ENCODE measurements around the gene CTDP1. TPM values are rescaled to one million over a fixed set of nuclear protein-coding genes. Genes with fewer than 3 reads are reported as not detected.

CTDP1 gene
- total and polyA plus RNA-seq, 4 donors, result 2.7 to 13.9 (median 10.5) TPM

DNA sequence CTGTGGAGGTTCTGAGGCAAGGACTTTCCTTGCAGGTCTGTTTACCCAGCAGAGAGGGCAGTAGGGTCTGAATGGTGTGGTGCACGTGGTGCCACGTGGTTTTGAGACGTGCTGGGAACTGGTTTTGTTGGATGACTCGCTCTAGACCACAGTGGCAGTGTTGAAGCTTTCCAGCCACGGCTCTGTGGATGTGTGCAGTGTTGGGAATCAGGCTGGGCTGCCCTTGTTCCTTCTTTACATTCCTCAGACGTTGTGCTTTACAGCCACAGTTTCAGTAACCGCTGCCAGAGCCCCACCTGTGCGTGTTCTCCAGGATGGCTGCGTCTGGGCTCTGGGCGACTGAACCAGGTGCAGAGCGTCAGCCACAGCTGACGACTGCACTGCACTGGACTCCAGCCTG lies 8.2 kb downstream of the CTDP1 start (continued):
- TF ChIP-seq, protein P1, sequence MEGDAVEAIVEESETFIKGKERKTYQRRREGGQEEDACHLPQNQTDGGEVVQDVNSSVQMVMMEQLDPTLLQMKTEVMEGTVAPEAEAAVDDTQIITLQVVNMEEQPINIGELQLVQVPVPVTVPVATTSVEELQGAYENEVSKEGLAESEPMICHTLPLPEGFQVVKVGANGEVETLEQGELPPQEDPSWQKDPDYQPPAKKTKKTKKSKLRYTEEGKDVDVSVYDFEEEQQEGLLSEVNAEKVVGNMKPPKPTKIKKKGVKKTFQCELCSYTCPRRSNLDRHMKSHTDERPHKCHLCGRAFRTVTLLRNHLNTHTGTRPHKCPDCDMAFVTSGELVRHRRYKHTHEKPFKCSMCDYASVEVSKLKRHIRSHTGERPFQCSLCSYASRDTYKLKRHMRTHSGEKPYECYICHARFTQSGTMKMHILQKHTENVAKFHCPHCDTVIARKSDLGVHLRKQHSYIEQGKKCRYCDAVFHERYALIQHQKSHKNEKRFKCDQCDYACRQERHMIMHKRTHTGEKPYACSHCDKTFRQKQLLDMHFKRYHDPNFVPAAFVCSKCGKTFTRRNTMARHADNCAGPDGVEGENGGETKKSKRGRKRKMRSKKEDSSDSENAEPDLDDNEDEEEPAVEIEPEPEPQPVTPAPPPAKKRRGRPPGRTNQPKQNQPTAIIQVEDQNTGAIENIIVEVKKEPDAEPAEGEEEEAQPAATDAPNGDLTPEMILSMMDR (IDR thresholded peaks at IDR 0.05; ENCODE audit: low read depth, low read length, missing input control), result no peak
- TF ChIP-seq YY1 (IDR thresholded peaks at IDR 0.05), result no peak

DNA sequence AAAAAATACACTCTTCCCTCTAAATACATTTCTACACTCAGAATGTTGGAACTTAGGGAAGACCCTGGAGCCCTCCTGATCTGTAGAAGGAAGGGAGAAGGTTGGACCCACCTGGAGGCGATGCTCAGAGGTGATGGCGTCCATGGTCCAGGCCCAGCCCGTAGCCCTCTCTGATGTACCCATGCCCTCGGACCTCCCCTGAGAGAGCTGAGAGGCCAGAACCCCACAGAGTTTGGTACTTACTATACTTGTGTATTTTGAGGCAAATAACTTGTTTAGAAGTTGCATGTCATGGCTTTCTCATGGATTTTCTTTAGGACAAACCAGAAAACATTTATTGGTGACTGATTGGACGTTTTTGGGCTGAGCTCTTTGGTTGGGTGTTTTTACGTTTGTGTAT lies 10.5 kb downstream of the CTDP1 start:
- no peaks in the 10 kb centered on the region for H3K36me3 ChIP-seq (ENCODE audit: control insufficient read depth in 4 of 4, insufficient read depth in 3 of 4, low read depth in 1 of 4, low read length in 3 of 4)
- H3K4me1 ChIP-seq (ENCODE audit: control insufficient read depth in 4 of 4, insufficient read depth in 4 of 4, low read length in 3 of 4), result no peaks in the 10 kb centered on the region
- no peak overlapping the region for H3K4me3 ChIP-seq (ENCODE audit: low read depth in 1 of 3, low read length in 3 of 3)
- DNase-seq (ENCODE audit: low spot score), result no peak
- WGBS, result 93% methylated on average over 6 of the region's 6 CpGs
- H3K27ac ChIP-seq (ENCODE audit: low read depth in 1 of 2, low read length in 2 of 2), result no peak overlapping the region
- no peaks in the 10 kb centered on the region for H3K9me3 ChIP-seq (ENCODE audit: control insufficient read depth in 4 of 4, low read length in 3 of 4)
- no peak for TF ChIP-seq JUND (IDR thresholded peaks at IDR 0.05)
- H3K9ac ChIP-seq (ENCODE audit: low read depth in 1 of 2, low read length in 2 of 2), result no peak overlapping the region
- H3K27me3 ChIP-seq (ENCODE audit: control insufficient read depth in 4 of 4, insufficient read depth in 4 of 4, low read length in 3 of 4), result no peaks in the 10 kb centered on the region

DNA sequence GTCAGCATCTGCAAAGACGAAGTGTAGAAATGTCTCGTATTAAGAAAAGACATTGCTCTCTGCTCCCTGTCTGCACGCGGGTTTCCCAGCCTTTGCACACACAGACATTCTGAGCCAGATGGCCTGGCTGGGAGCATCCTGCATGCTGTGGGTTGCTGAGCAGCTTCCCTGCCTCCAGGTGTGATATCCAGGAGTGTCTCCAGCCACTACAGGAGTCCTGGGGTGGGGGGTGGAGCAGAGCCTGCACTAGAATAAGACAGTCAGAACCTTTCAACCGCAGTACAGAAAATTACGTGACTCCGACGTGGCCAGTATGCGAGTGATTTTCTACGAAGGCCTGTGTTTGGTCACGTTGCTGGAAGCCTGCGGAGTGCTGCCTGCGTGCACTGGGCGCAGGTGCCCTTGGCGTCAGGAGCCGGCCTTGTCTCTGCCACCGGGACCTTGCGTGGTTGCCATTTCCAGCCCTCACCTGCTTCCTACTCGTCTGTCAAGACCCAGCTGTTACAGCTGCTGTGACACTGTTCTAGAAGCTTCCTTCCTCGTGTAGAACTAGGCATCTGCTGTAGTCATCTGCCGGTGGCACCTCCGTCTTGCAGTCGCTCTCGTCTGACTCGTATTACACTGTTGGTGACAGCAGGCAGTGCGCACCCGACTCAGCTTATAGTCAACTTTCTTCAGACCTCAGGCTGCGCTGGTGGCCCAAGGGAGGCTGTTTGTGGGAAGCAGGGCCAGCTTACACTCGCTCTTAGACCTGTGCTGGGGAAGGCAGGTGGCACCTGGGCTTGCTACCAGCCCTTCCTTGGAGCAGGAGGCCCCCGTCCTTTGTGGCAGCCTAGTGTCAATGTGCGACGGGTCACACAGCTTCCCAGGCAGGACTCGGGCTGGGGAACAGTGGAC lies 11.2 kb downstream of the CTDP1 start:
- no peaks in the 10 kb centered on the region for H3K4me1 ChIP-seq (ENCODE audit: control insufficient read depth in 4 of 4, insufficient read depth in 4 of 4, low read length in 3 of 4)
- TF ChIP-seq FOXA1 (IDR thresholded peaks at IDR 0.05), result no peak
- TF ChIP-seq, protein P2, sequence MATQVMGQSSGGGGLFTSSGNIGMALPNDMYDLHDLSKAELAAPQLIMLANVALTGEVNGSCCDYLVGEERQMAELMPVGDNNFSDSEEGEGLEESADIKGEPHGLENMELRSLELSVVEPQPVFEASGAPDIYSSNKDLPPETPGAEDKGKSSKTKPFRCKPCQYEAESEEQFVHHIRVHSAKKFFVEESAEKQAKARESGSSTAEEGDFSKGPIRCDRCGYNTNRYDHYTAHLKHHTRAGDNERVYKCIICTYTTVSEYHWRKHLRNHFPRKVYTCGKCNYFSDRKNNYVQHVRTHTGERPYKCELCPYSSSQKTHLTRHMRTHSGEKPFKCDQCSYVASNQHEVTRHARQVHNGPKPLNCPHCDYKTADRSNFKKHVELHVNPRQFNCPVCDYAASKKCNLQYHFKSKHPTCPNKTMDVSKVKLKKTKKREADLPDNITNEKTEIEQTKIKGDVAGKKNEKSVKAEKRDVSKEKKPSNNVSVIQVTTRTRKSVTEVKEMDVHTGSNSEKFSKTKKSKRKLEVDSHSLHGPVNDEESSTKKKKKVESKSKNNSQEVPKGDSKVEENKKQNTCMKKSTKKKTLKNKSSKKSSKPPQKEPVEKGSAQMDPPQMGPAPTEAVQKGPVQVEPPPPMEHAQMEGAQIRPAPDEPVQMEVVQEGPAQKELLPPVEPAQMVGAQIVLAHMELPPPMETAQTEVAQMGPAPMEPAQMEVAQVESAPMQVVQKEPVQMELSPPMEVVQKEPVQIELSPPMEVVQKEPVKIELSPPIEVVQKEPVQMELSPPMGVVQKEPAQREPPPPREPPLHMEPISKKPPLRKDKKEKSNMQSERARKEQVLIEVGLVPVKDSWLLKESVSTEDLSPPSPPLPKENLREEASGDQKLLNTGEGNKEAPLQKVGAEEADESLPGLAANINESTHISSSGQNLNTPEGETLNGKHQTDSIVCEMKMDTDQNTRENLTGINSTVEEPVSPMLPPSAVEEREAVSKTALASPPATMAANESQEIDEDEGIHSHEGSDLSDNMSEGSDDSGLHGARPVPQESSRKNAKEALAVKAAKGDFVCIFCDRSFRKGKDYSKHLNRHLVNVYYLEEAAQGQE (IDR thresholded peaks at IDR 0.05), result no peak
- TF ChIP-seq JUND (IDR thresholded peaks at IDR 0.05), result no peak
- TF ChIP-seq, protein P3, sequence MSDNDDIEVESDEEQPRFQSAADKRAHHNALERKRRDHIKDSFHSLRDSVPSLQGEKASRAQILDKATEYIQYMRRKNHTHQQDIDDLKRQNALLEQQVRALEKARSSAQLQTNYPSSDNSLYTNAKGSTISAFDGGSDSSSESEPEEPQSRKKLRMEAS (IDR thresholded peaks at IDR 0.05), result no peak
- TF ChIP-seq NR2F2 (IDR thresholded peaks at IDR 0.05), result no peak
- H3K27ac ChIP-seq (ENCODE audit: low read depth in 1 of 2, low read length in 2 of 2), result no peak overlapping the region
- peaks cover 0 to 7% (median 0%) of the 10 kb centered on the region in 4 donors for H3K36me3 ChIP-seq (ENCODE audit: control insufficient read depth in 4 of 4, insufficient read depth in 3 of 4, low read depth in 1 of 4, low read length in 3 of 4)
- no peaks in the 10 kb centered on the region for H3K9me3 ChIP-seq (ENCODE audit: control insufficient read depth in 4 of 4, low read length in 3 of 4)
- no peaks in the 10 kb centered on the region for H3K27me3 ChIP-seq (ENCODE audit: control insufficient read depth in 4 of 4, insufficient read depth in 4 of 4, low read length in 3 of 4)
- WGBS, result 90% methylated on average over 33 of the region's 33 CpGs
- no peak overlapping the region for H3K4me3 ChIP-seq (ENCODE audit: low read depth in 1 of 3, low read length in 3 of 3)
- DNase-seq (ENCODE audit: low spot score), result no peak
- no peak overlapping the region for H3K9ac ChIP-seq (ENCODE audit: low read depth in 1 of 2, low read length in 2 of 2)

DNA sequence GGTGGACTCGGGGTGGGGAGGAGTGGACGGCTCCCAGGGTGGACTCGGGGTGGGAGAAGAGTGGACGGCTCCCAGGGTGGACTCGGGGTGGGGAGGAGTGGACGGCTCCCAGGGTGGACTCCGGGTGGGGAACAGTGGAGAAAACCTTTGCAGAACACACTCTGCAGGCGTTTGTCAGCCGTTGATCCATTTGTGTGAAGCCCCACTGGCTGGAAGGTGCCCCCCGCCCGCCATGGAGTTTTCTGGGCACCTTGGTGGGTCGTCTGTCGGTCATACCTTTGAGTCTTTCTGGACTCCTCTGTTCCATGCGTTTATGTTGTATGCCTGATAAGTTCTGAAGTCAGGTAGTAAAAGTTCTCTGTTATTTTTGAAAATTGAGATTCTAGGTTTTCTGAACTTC lies 12.5 kb downstream of the CTDP1 start:
- Histone ChIP-seq H3K4me3 (ENCODE audit: low read depth in 1 of 3, low read length in 3 of 3) (no peak overlapping the region), H3K9me3 (ENCODE audit: control insufficient read depth in 4 of 4, low read length in 3 of 4) (no peaks in the 10 kb centered on the region), H3K4me1 (ENCODE audit: control insufficient read depth in 4 of 4, insufficient read depth in 4 of 4, low read length in 3 of 4) (no peaks in the 10 kb centered on the region), H3K9ac (ENCODE audit: low read depth in 1 of 2, low read length in 2 of 2) (no peak overlapping the region), H3K36me3 (ENCODE audit: control insufficient read depth in 4 of 4, insufficient read depth in 3 of 4, low read depth in 1 of 4, low read length in 3 of 4) (peaks cover 0 to 18% (median 5%) of the 10 kb centered on the region in 4 donors), H3K27ac (ENCODE audit: low read depth in 1 of 2, low read length in 2 of 2) (no peak overlapping the region), H3K27me3 (ENCODE audit: control insufficient read depth in 4 of 4, insufficient read depth in 4 of 4, low read length in 3 of 4) (no peaks in the 10 kb centered on the region)
- WGBS, result 94% methylated on average over 14 of the region's 14 CpGs
- DNase-seq (ENCODE audit: low spot score), result no peak
- no peak for TF ChIP-seq GABPA (IDR thresholded peaks at IDR 0.05 in 1 of 2, conservative IDR thresholded peaks at IDR 0.05 in 1 of 2)
- TF ChIP-seq, protein P1 (IDR thresholded peaks at IDR 0.05; ENCODE audit: low read depth, low read length, missing input control), result no peak
- no peak for TF ChIP-seq RXRA (IDR thresholded peaks at IDR 0.05)
- no peak for TF ChIP-seq TAF1 (conservative IDR thresholded peaks at IDR 0.05)
- no peak for TF ChIP-seq RAD21 (IDR thresholded peaks at IDR 0.05)
- TF ChIP-seq FOXA2 (IDR thresholded peaks at IDR 0.05), result no peak
- no peak for TF ChIP-seq SP1 (IDR thresholded peaks at IDR 0.05)
- no peak for TF ChIP-seq HNF4A (conservative IDR thresholded peaks at IDR 0.05)
- TF ChIP-seq NR2F2 (IDR thresholded peaks at IDR 0.05), result no peak

Measured in liver (tissue), 9 donors.